B cell (primary cell): Measurements from ENCODE around the gene ATP13A5. TPM values are rescaled to one million over a fixed set of nuclear protein-coding genes. Genes with fewer than 3 reads are reported as not detected.

Source experiments
- ATAC-seq: fragments of 200-7000 bp; cut with Tn5 transposase; one replicate; pipeline ENCODE4 v1.10.0; 2021; ENCODE audit warnings: low read depth, mild to moderate bottlenecking, moderate number of reproducible peaks, moderate library complexity
- CTCF ChIA-PET: fragments of 350-600 bp; sonication (Branson Sonifier 250); formaldehyde crosslinking; loops from one replicate; lab custom pipeline; 2021; ENCODE audit warnings: antibody characterized with exemption, inconsistent platforms; lab: Charles Lee
- POLR2A ChIA-PET: fragments of 350-600 bp; sonication (Branson Sonifier 250); formaldehyde crosslinking; loops from one replicate; lab custom pipeline; 2021; ENCODE audit warnings: antibody characterized with exemption; lab: Charles Lee
- DNase-seq: peaks from one replicate; pipeline ENCODE4 v3.0.0; 2013
- H2AFZ ChIP-seq: 2 replicates; pipeline ENCODE4 v1.6.1; 2012; ENCODE audit warnings: mild to moderate bottlenecking, low read depth, low read length; ENCODE audit not compliant: insufficient read depth, poor library complexity, severe bottlenecking
- H3K27ac ChIP-seq, 2 donors: 1 replicate in 1 of 2; 2 replicates in 1 of 2; pipeline ENCODE4 v1.5.1; 2012 to 2013; ENCODE audit warnings: low read length in 2 of 2, mild to moderate bottlenecking in 2 of 2, moderate library complexity in 1 of 2
- H3K27me3 ChIP-seq, 4 experiments: fragments of 200-600 bp in 1 of 4; sonication (generic) in 1 of 4; replicated peaks in 1 of 4; 1 replicate in 2 of 4; 2 replicates in 2 of 4; pipeline versions ENCODE4 v1.6.1 to v1.7.0; 2013 to 2016; ENCODE audit warnings: low read length in 3 of 4, mild to moderate bottlenecking in 2 of 4, mixed read lengths in 1 of 4, moderate library complexity in 1 of 4; ENCODE audit not compliant: insufficient read depth in 4 of 4, control insufficient read depth in 3 of 4; ENCODE audit errors: control extremely low read depth in 1 of 4
- H3K36me3 ChIP-seq, 2 experiments: replicated peaks in 1 of 2; 1 replicate in 1 of 2; 2 replicates in 1 of 2; pipeline versions ENCODE4 v1.6.1 to v1.7.1; 2013; ENCODE audit warnings: low read length in 1 of 2; ENCODE audit not compliant: insufficient read depth in 2 of 2, control insufficient read depth in 1 of 2; ENCODE audit errors: control extremely low read depth in 1 of 2, extremely low read depth in 1 of 2
- H3K4me1 ChIP-seq, 2 donors: fragments of 200-600 bp in 1 of 2; sonication (generic) in 1 of 2; 1 replicate in 1 of 2; 2 replicates in 1 of 2; pipeline versions ENCODE4 v1.5.1 to v1.6.1; 2013 to 2017; ENCODE audit warnings: low read length in 2 of 2; ENCODE audit not compliant: control insufficient read depth in 2 of 2, insufficient read depth in 2 of 2
- H3K4me2 ChIP-seq: replicated peaks from 2 replicates; pipeline ENCODE3; 2012; ENCODE audit warnings: mild to moderate bottlenecking, low read depth, low read length; ENCODE audit not compliant: poor library complexity, severe bottlenecking
- H3K4me3 ChIP-seq, 5 experiments: fragments of 200-600 bp in 1 of 5; sonication (generic) in 1 of 5; 1 replicate in 3 of 5; 2 replicates in 2 of 5; pipeline versions ENCODE4 v1.5.1 to v1.7.0; 2011 to 2016; ENCODE audit warnings: low read length in 4 of 5, mild to moderate bottlenecking in 4 of 5, low read depth in 2 of 5, control low read depth in 1 of 5, moderate library complexity in 1 of 5; ENCODE audit not compliant: insufficient read depth in 1 of 5; ENCODE audit errors: control extremely low read depth in 1 of 5, extremely low read depth in 1 of 5
- H3K79me2 ChIP-seq: fragments of 200-600 bp; sonication (generic); one replicate; pipeline ENCODE4 v1.6.0; 2016; ENCODE audit warnings: low read length; ENCODE audit not compliant: control insufficient read depth, insufficient read depth
- H3K9ac ChIP-seq: fragments of 200-600 bp; sonication (generic); 2 replicates; pipeline ENCODE4 v1.6.1; 2017; ENCODE audit warnings: mild to moderate bottlenecking, low read length, moderate library complexity
- H3K9me3 ChIP-seq, 3 donors: one replicate each; pipeline versions ENCODE4 v1.6.1 to v1.7.1; 2013; ENCODE audit warnings: low read length in 2 of 3; ENCODE audit not compliant: control insufficient read depth in 2 of 3, insufficient read depth in 1 of 3; ENCODE audit errors: control extremely low read depth in 1 of 3
- H4K20me1 ChIP-seq: 2 replicates; pipeline ENCODE4 v1.6.0; 2012; ENCODE audit warnings: mild to moderate bottlenecking, low read length; ENCODE audit not compliant: insufficient read depth, control insufficient read depth, poor library complexity, severe bottlenecking
- H3K27ac Mint-ChIP-seq: one replicate; pipeline ENCODE4 v1.8.0; 2021; ENCODE audit warnings: mixed read lengths
- H3K27me3 Mint-ChIP-seq: one replicate; pipeline ENCODE4 v1.8.0; 2021; ENCODE audit warnings: mixed read lengths
- H3K4me1 Mint-ChIP-seq: one replicate; pipeline ENCODE4 v1.8.0; 2021; ENCODE audit warnings: mixed read lengths
- H3K4me3 Mint-ChIP-seq: one replicate; pipeline ENCODE4 v1.8.0; 2021; ENCODE audit warnings: mixed read lengths
- H3K9me3 Mint-ChIP-seq: one replicate; pipeline ENCODE4 v1.8.0; 2022; ENCODE audit warnings: mixed read lengths; ENCODE audit not compliant: insufficient read depth
- CTCF ChIP-seq: fragments of 200-600 bp; IDR thresholded peaks from one replicate; pipeline ENCODE4 v1.8.0; 2022; ENCODE audit warnings: antibody characterized with exemption, mild to moderate bottlenecking
- EZH2 ChIP-seq: IDR thresholded peaks from 2 replicates; pipeline ENCODE4 v1.6.1; 2012; ENCODE audit warnings: borderline replicate concordance, low read depth, mild to moderate bottlenecking, moderate library complexity, low read length; ENCODE audit not compliant: insufficient read depth, poor library complexity, severe bottlenecking
- WGBS: methylation state at CpG from one replicate; pipeline ENCODE4 v1.1.5; 2013; ENCODE audit warnings: missing lambda C conversion rate; ENCODE audit not compliant: insufficient coverage; 5-methylcytosine and 5-hydroxymethylcytosine counted together
- intact Hi-C: fragments of 100-400 bp; cut with micrococcal nuclease; formaldehyde crosslinking; loops from one replicate; pipeline ENCODE4 v1.10.0; 2022
- polyA plus RNA-seq: library from polyadenylated mRNA; depleted of rRNA; stranded (reverse); fragments of >200 nt; gene quantifications from 2 replicates; pipeline ENCODE4 v1.2.3, GENCODE V29; 2012
- total RNA-seq, 2 donors: library from RNA; stranded (reverse); fragments of 120-200 nt in 1 of 2; gene quantifications; 1 replicate in 1 of 2; 2 replicates in 1 of 2; pipeline versions ENCODE4 v1.2.3 to v1.2.4, GENCODE V29; 2013 to 2022

The ATP13A5 gene
- total and polyA plus RNA-seq, 2 donors (not counting 1 experiment from before 2014, with no cell fraction given) = 0.12 TPM; not detected in 1

GRCh38 chr3:193240850-193241706, 137.5 kb downstream of the ATP13A5 start, which contains the start of gene PLAAT1:
TSS of gene PLAAT1 (plus strand) at chr3:193241222. CDS start at chr3:193255651, 14,429 bp downstream.
- no peak for ATAC-seq
- Mint-ChIP-seq H3K9me3 (peaks cover 3% of the 10 kb centered on the region), H3K27ac (no peak within 1 kb of the TSS)

More at GRCh38 chr3:193240850-193241706, 137.5 kb downstream of the ATP13A5 start, which contains the start of gene PLAAT1:
- DNase-seq = no peak
- CTCF ChIA-PET = no interaction called here
- Histone ChIP-seq H3K9ac (no peak within 1 kb of the TSS), H3K27me3 (peaks cover 0 to 13% (median 5%) of the 10 kb centered on the region in 4 experiments), H3K27ac (no peak within 1 kb of the TSS), H3K4me2 (peak within 1 kb of the TSS; percentile 32), H3K4me3 (no peak within 1 kb of the TSS), H4K20me1 (no peaks in the 10 kb centered on the region), H3K9me3 (no peaks in the 10 kb centered on the region), H2AFZ (no peak within 1 kb of the TSS), H3K79me2 (no peaks in the 10 kb centered on the region), H3K36me3 (no peaks in the 10 kb centered on the region), H3K4me1 (peaks cover 0 to 3% of the 10 kb centered on the region in 2 donors)
- Mint-ChIP-seq H3K4me1 (peaks cover 9% of the 10 kb centered on the region), H3K27me3 (peaks cover 33% of the 10 kb centered on the region), H3K4me3 (peak within 1 kb of the TSS; percentile 51)
- no peak for TF ChIP-seq EZH2
- no peak for TF ChIP-seq CTCF
- POLR2A ChIA-PET = no interaction called here
- intact Hi-C loops = no loop called here
- WGBS = 4% methylated on average over 92 of the region's 93 CpGs
